GM12878 (cell line): Measurements from ENCODE around the gene ZBTB32. TPM values are rescaled to one million over a fixed set of nuclear protein-coding genes. Genes with fewer than 3 reads are reported as not detected.

Experiments
- BHLHE40 ChIP-seq, 2 experiments: fragments of 450-650 bp in 1 of 2; IDR thresholded peaks; 2 replicates each; pipeline ENCODE4 v1.6.1; 2011 to 2017; ENCODE audit warnings: low read depth in 2 of 2, borderline replicate concordance in 1 of 2, improper control_type of control experiment in 1 of 2, low read length in 1 of 2, mild to moderate bottlenecking in 1 of 2
- E4F1 ChIP-seq: fragments of 450-650 bp; IDR thresholded peaks from 2 replicates; pipeline ENCODE4 v1.6.1; 2018; ENCODE audit warnings: borderline replicate concordance, mild to moderate bottlenecking; ENCODE audit not compliant: partially characterized antibody
- IKZF2 ChIP-seq, 2 experiments: fragments of 450-650 bp; IDR thresholded peaks; 2 replicates each; pipeline ENCODE4 v1.6.1; 2017; ENCODE audit warnings: mild to moderate bottlenecking in 2 of 2, moderate library complexity in 2 of 2
- KDM1A ChIP-seq: fragments of 200-600 bp; sonication (generic); IDR thresholded peaks from 2 replicates; pipeline ENCODE4 v1.6.1; 2016; ENCODE audit warnings: borderline replicate concordance
- NFYA ChIP-seq: IDR thresholded peaks from 2 replicates; pipeline ENCODE4 v1.6.1; 2011; ENCODE audit warnings: low read depth, mild to moderate bottlenecking, low read length, improper control_type of control experiment, borderline replicate concordance
- PAX5 ChIP-seq: IDR thresholded peaks from 2 replicates; pipeline ENCODE4 v1.6.1; 2011; ENCODE audit warnings: low read depth, low read length, borderline replicate concordance
- RAD51 ChIP-seq: fragments of 450-650 bp; IDR thresholded peaks from 2 replicates; pipeline ENCODE4 v1.6.1; 2016; ENCODE audit warnings: moderate library complexity, mild to moderate bottlenecking, inconsistent platforms
- RUNX3 ChIP-seq: IDR thresholded peaks from 2 replicates; pipeline ENCODE4 v1.6.1; 2012; ENCODE audit warnings: low read length, inconsistent platforms
- STAT1 ChIP-seq: fragments of 450-650 bp; conservative IDR thresholded peaks from 2 replicates; pipeline ENCODE4 v1.6.1; 2014; ENCODE audit warnings: antibody characterized with exemption, mild to moderate bottlenecking
- SUPT20H ChIP-seq: IDR thresholded peaks from 2 replicates; pipeline ENCODE4 v1.6.1; 2011; ENCODE audit warnings: low read depth, mild to moderate bottlenecking, low read length, moderate library complexity, borderline replicate concordance; ENCODE audit not compliant: control insufficient read depth
- YY1 ChIP-seq: IDR thresholded peaks from 2 replicates; pipeline ENCODE4 v1.6.1; 2011; ENCODE audit warnings: low read depth, mild to moderate bottlenecking, low read length
- ZBTB40 ChIP-seq: fragments of 450-650 bp; IDR thresholded peaks from 2 replicates; pipeline ENCODE4 v1.6.1; 2016; ENCODE audit warnings: mild to moderate bottlenecking, moderate library complexity, borderline replicate concordance
- ZNF384 ChIP-seq: IDR thresholded peaks from 2 replicates; pipeline ENCODE4 v1.6.1; 2012; ENCODE audit warnings: low read depth, mild to moderate bottlenecking, low read length, improper control_type of control experiment, borderline replicate concordance
- polyA plus RNA-seq, 11 experiments: library from polyadenylated mRNA; depleted of rRNA in 4 of 11; unstranded in 6 of 11; stranded (reverse) in 5 of 11; fragments of >200 nt; fragmentation: Nextera tagmentation in 4 of 11; fragmentation: Illumina TruSeq in 1 of 11; extraction: Ambion mirVana in 4 of 11; extraction: Trizol in 1 of 11; gene quantifications; 1 replicate in 1 of 11; 2 replicates in 10 of 11; pipeline versions ENCODE4 v1.2.1 to v1.2.3, GENCODE V29; 2011 to 2016; ENCODE audit warnings: inconsistent platforms in 2 of 11, missing spikeins in 2 of 11, low read depth in 1 of 11
- total RNA-seq, 4 experiments: library from RNA; depleted of rRNA in 3 of 4; stranded (reverse); fragments of >200 nt in 3 of 4; fragmentation: Illumina TruSeq in 1 of 4; extraction: Trizol in 1 of 4; gene quantifications; 2 replicates each; pipeline versions ENCODE4 v1.2.1 to v1.2.3, GENCODE V29; 2013 to 2021
- TF ChIP-seq, protein P1 (sequence below): IDR thresholded peaks from 2 replicates; pipeline ENCODE4 v1.6.1; 2011; ENCODE audit warnings: borderline replicate concordance, low read depth, mild to moderate bottlenecking, moderate library complexity, low read length; ENCODE audit not compliant: insufficient read depth, poor library complexity, severe bottlenecking
- TF ChIP-seq, protein P2 (sequence below): IDR thresholded peaks from 2 replicates; pipeline ENCODE4 v1.6.1; 2011; ENCODE audit warnings: low read depth, low read length, improper control_type of control experiment, borderline replicate concordance
- TF ChIP-seq, protein P3 (sequence below): fragments of 450-650 bp; formaldehyde crosslinking; IDR thresholded peaks from 2 replicates; pipeline ENCODE4 v1.5.0; 2022; ENCODE audit warnings: mild to moderate bottlenecking, missing genetic modification characterization

The ZBTB32 gene
- total and polyA plus RNA-seq, 10 of the 15 experiments (the other 5 are each of a cell fraction or from before 2014, with no cell fraction given), result 1.0 to 46.7 (median 16.0) TPM

GRCh38 chr19:35742121-35742724 lies 37.9 kb downstream of the ZBTB32 start, which contains the start of gene IGFLR1 (continued):
- TF ChIP-seq, protein P1, sequence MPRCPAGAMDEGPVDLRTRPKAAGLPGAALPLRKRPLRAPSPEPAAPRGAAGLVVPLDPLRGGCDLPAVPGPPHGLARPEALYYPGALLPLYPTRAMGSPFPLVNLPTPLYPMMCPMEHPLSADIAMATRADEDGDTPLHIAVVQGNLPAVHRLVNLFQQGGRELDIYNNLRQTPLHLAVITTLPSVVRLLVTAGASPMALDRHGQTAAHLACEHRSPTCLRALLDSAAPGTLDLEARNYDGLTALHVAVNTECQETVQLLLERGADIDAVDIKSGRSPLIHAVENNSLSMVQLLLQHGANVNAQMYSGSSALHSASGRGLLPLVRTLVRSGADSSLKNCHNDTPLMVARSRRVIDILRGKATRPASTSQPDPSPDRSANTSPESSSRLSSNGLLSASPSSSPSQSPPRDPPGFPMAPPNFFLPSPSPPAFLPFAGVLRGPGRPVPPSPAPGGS, result peak; percentile 40
- TF ChIP-seq ZBTB40 (peak; percentile 67; the same call in 1 of the 2 replicates), BHLHE40 (IDR thresholded peaks at IDR 0.05; ENCODE audit: borderline replicate concordance in 1 of 2, low read depth in 2 of 2, low read length in 1 of 2) (peak; percentile 80 to 82), NFYA (no peak), PAX5 (peak; percentile 92), STAT1 (no peak), YY1 (peak; percentile 80), E4F1 (no peak), RAD51 (peak; percentile 58), ZNF384 (no peak), KDM1A (no peak), SUPT20H (no peak), IKZF2 (IDR thresholded peaks at IDR 0.05) (peak; percentile 77 to 81), RUNX3 (peak; percentile 99)
- TF ChIP-seq, protein P2, sequence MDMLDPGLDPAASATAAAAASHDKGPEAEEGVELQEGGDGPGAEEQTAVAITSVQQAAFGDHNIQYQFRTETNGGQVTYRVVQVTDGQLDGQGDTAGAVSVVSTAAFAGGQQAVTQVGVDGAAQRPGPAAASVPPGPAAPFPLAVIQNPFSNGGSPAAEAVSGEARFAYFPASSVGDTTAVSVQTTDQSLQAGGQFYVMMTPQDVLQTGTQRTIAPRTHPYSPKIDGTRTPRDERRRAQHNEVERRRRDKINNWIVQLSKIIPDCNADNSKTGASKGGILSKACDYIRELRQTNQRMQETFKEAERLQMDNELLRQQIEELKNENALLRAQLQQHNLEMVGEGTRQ, result no peak; the same call in 1 of the 2 replicates
- TF ChIP-seq, protein P3, sequence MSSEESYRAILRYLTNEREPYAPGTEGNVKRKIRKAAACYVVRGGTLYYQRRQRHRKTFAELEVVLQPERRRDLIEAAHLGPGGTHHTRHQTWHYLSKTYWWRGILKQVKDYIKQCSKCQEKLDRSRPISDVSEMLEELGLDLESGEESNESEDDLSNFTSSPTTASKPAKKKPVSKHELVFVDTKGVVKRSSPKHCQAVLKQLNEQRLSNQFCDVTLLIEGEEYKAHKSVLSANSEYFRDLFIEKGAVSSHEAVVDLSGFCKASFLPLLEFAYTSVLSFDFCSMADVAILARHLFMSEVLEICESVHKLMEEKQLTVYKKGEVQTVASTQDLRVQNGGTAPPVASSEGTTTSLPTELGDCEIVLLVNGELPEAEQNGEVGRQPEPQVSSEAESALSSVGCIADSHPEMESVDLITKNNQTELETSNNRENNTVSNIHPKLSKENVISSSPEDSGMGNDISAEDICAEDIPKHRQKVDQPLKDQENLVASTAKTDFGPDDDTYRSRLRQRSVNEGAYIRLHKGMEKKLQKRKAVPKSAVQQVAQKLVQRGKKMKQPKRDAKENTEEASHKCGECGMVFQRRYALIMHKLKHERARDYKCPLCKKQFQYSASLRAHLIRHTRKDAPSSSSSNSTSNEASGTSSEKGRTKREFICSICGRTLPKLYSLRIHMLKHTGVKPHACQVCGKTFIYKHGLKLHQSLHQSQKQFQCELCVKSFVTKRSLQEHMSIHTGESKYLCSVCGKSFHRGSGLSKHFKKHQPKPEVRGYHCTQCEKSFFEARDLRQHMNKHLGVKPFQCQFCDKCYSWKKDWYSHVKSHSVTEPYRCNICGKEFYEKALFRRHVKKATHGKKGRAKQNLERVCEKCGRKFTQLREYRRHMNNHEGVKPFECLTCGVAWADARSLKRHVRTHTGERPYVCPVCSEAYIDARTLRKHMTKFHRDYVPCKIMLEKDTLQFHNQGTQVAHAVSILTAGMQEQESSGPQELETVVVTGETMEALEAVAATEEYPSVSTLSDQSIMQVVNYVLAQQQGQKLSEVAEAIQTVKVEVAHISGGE (CRISPR knock-in tag), result no peak
